ENCODE data around the gene SCN8A.
"Not testable (repeated sequence)": the region's sequence is repeated elsewhere in the genome, so short reads cannot be mapped to it uniquely, and the experiment has no call there.

The SCN8A gene

GRCh38 chr12:51644691-51645090, 53.7 kb downstream of the SCN8A start:
- H3K27me3 ChIP-seq (ENCODE audit: control insufficient read depth, insufficient read depth, low read length); H3K4me1 ChIP-seq (ENCODE audit: control insufficient read depth, low read depth, low read length); H3K4me3 ChIP-seq (ENCODE audit: low read length); H3K9ac ChIP-seq (ENCODE audit: low read length); H3K36me3 ChIP-seq (ENCODE audit: control insufficient read depth, low read depth, low read length); H3K27ac ChIP-seq (ENCODE audit: low read length); H3K9me3 ChIP-seq (ENCODE audit: control insufficient read depth, low read depth, low read length): not testable (repeated sequence)

- Histone ChIP-seq H3K4me1 (ENCODE audit: control insufficient read depth, low read depth, low read length) (no peaks in the 10 kb centered on the region), H3K27ac (ENCODE audit: low read length) (no peak overlapping the region), H3K27me3 (ENCODE audit: control insufficient read depth, insufficient read depth, low read length) (no peaks in the 10 kb centered on the region), H3K36me3 (ENCODE audit: control insufficient read depth, low read depth, low read length) (no peaks in the 10 kb centered on the region), H3K9ac (ENCODE audit: low read length) (no peak overlapping the region), H3K4me3 (ENCODE audit: low read length) (no peak overlapping the region), H3K9me3 (ENCODE audit: control insufficient read depth, low read depth, low read length) (no peaks in the 10 kb centered on the region)
Observed at GRCh38 chr12:51645961-51646360, 54.9 kb downstream of the SCN8A start.

GRCh38 chr12:51647647-51648046, 56.6 kb downstream of the SCN8A start:
- Histone ChIP-seq H3K4me1 (ENCODE audit: control insufficient read depth, low read depth, low read length) (no peaks in the 10 kb centered on the region), H3K9ac (ENCODE audit: low read length) (no peak overlapping the region)

GRCh38 chr12:51653431-51653830, 62.4 kb downstream of the SCN8A start:
- Histone ChIP-seq H3K27ac (ENCODE audit: low read length) (no peak overlapping the region), H3K4me1 (ENCODE audit: control insufficient read depth, low read depth, low read length) (no peaks in the 10 kb centered on the region), H3K36me3 (ENCODE audit: control insufficient read depth, low read depth, low read length) (no peaks in the 10 kb centered on the region), H3K27me3 (ENCODE audit: control insufficient read depth, insufficient read depth, low read length) (no peaks in the 10 kb centered on the region), H3K9ac (ENCODE audit: low read length) (no peak overlapping the region), H3K9me3 (ENCODE audit: control insufficient read depth, low read depth, low read length) (no peaks in the 10 kb centered on the region), H3K4me3 (ENCODE audit: low read length) (no peak overlapping the region)

More at GRCh38 chr12:51647647-51648046, 56.6 kb downstream of the SCN8A start:
- Histone ChIP-seq H3K27me3 (ENCODE audit: control insufficient read depth, insufficient read depth, low read length) (no peaks in the 10 kb centered on the region), H3K27ac (ENCODE audit: low read length) (no peak overlapping the region), H3K9me3 (ENCODE audit: control insufficient read depth, low read depth, low read length) (no peaks in the 10 kb centered on the region), H3K36me3 (ENCODE audit: control insufficient read depth, low read depth, low read length) (no peaks in the 10 kb centered on the region), H3K4me3 (ENCODE audit: low read length) (no peak overlapping the region)

- H3K27me3 ChIP-seq (ENCODE audit: control insufficient read depth, insufficient read depth, low read length): no peaks in the 10 kb centered on the region
- no peak overlapping the region for H3K9ac ChIP-seq (ENCODE audit: low read length)
- no peaks in the 10 kb centered on the region for H3K9me3 ChIP-seq (ENCODE audit: control insufficient read depth, low read depth, low read length)
- no peak overlapping the region for H3K27ac ChIP-seq (ENCODE audit: low read length)
- peaks cover 3% of the 10 kb centered on the region for H3K4me1 ChIP-seq (ENCODE audit: control insufficient read depth, low read depth, low read length)
- H3K4me3 ChIP-seq (ENCODE audit: low read length): no peak overlapping the region
- no peaks in the 10 kb centered on the region for H3K36me3 ChIP-seq (ENCODE audit: control insufficient read depth, low read depth, low read length)
Observed at GRCh38 chr12:51661199-51661598, 70.2 kb downstream of the SCN8A start.

- H3K9ac ChIP-seq (ENCODE audit: low read length): no peak overlapping the region
- H3K27ac ChIP-seq (ENCODE audit: low read length): no peak overlapping the region
- H3K4me3 ChIP-seq (ENCODE audit: low read length): no peak overlapping the region
- no peaks in the 10 kb centered on the region for H3K36me3 ChIP-seq (ENCODE audit: control insufficient read depth, low read depth, low read length)
- no peaks in the 10 kb centered on the region for H3K27me3 ChIP-seq (ENCODE audit: control insufficient read depth, insufficient read depth, low read length)
- peaks cover 9% of the 10 kb centered on the region for H3K4me1 ChIP-seq (ENCODE audit: control insufficient read depth, low read depth, low read length)
- H3K9me3 ChIP-seq (ENCODE audit: control insufficient read depth, low read depth, low read length): no peaks in the 10 kb centered on the region
Observed at GRCh38 chr12:51661836-51662235, 70.8 kb downstream of the SCN8A start.

GRCh38 chr12:51662728-51663154, 71.7 kb downstream of the SCN8A start:
- Histone ChIP-seq H3K36me3 (ENCODE audit: control insufficient read depth, low read depth, low read length) (no peaks in the 10 kb centered on the region), H3K4me3 (ENCODE audit: low read length) (no peak overlapping the region), H3K9ac (ENCODE audit: low read length) (no peak overlapping the region), H3K27me3 (ENCODE audit: control insufficient read depth, insufficient read depth, low read length) (no peaks in the 10 kb centered on the region), H3K27ac (ENCODE audit: low read length) (no peak overlapping the region), H3K9me3 (ENCODE audit: control insufficient read depth, low read depth, low read length) (no peaks in the 10 kb centered on the region), H3K4me1 (ENCODE audit: control insufficient read depth, low read depth, low read length) (peaks cover 9% of the 10 kb centered on the region)

- Histone ChIP-seq H3K27ac (ENCODE audit: low read length) (no peak overlapping the region), H3K27me3 (ENCODE audit: control insufficient read depth, insufficient read depth, low read length) (no peaks in the 10 kb centered on the region), H3K36me3 (ENCODE audit: control insufficient read depth, low read depth, low read length) (no peaks in the 10 kb centered on the region), H3K9ac (ENCODE audit: low read length) (no peak overlapping the region), H3K9me3 (ENCODE audit: control insufficient read depth, low read depth, low read length) (no peaks in the 10 kb centered on the region), H3K4me3 (ENCODE audit: low read length) (no peak overlapping the region), H3K4me1 (ENCODE audit: control insufficient read depth, low read depth, low read length) (peaks cover 9% of the 10 kb centered on the region)
Observed at GRCh38 chr12:51663390-51663789, 72.4 kb downstream of the SCN8A start.

GRCh38 chr12:51666696-51667095, 75.7 kb downstream of the SCN8A start:
- H3K27ac ChIP-seq (ENCODE audit: low read length): peak overlapping the region; percentile 55
- no peaks in the 10 kb centered on the region for H3K27me3 ChIP-seq (ENCODE audit: control insufficient read depth, insufficient read depth, low read length)
- no peaks in the 10 kb centered on the region for H3K9me3 ChIP-seq (ENCODE audit: control insufficient read depth, low read depth, low read length)
- peaks cover 9% of the 10 kb centered on the region for H3K4me1 ChIP-seq (ENCODE audit: control insufficient read depth, low read depth, low read length)
- H3K4me3 ChIP-seq (ENCODE audit: low read length): no peak overlapping the region
- no peak overlapping the region for H3K9ac ChIP-seq (ENCODE audit: low read length)
- H3K36me3 ChIP-seq (ENCODE audit: control insufficient read depth, low read depth, low read length): no peaks in the 10 kb centered on the region

- no peaks in the 10 kb centered on the region for H3K9me3 ChIP-seq (ENCODE audit: control insufficient read depth, low read depth, low read length)
- no peak overlapping the region for H3K4me3 ChIP-seq (ENCODE audit: low read length)
- peaks cover 9% of the 10 kb centered on the region for H3K4me1 ChIP-seq (ENCODE audit: control insufficient read depth, low read depth, low read length)
- no peaks in the 10 kb centered on the region for H3K36me3 ChIP-seq (ENCODE audit: control insufficient read depth, low read depth, low read length)
- no peak overlapping the region for H3K9ac ChIP-seq (ENCODE audit: low read length)
- no peak overlapping the region for H3K27ac ChIP-seq (ENCODE audit: low read length)
- no peaks in the 10 kb centered on the region for H3K27me3 ChIP-seq (ENCODE audit: control insufficient read depth, insufficient read depth, low read length)
Observed at GRCh38 chr12:51667269-51667668, 76.2 kb downstream of the SCN8A start.

- Histone ChIP-seq H3K4me1 (ENCODE audit: control insufficient read depth, low read depth, low read length) (peaks cover 9% of the 10 kb centered on the region), H3K9ac (ENCODE audit: low read length) (no peak overlapping the region), H3K36me3 (ENCODE audit: control insufficient read depth, low read depth, low read length) (no peaks in the 10 kb centered on the region), H3K9me3 (ENCODE audit: control insufficient read depth, low read depth, low read length) (no peaks in the 10 kb centered on the region), H3K27ac (ENCODE audit: low read length) (no peak overlapping the region), H3K27me3 (ENCODE audit: control insufficient read depth, insufficient read depth, low read length) (no peaks in the 10 kb centered on the region), H3K4me3 (ENCODE audit: low read length) (no peak overlapping the region)
Observed at GRCh38 chr12:51669271-51669670, 78.2 kb downstream of the SCN8A start.

GRCh38 chr12:51669996-51670395, 79.0 kb downstream of the SCN8A start:
- H3K4me1 ChIP-seq (ENCODE audit: control insufficient read depth, low read depth, low read length): peaks cover 9% of the 10 kb centered on the region
- no peak overlapping the region for H3K27ac ChIP-seq (ENCODE audit: low read length)
- no peak overlapping the region for H3K4me3 ChIP-seq (ENCODE audit: low read length)
- H3K9me3 ChIP-seq (ENCODE audit: control insufficient read depth, low read depth, low read length): no peaks in the 10 kb centered on the region
- no peaks in the 10 kb centered on the region for H3K36me3 ChIP-seq (ENCODE audit: control insufficient read depth, low read depth, low read length)
- H3K9ac ChIP-seq (ENCODE audit: low read length): no peak overlapping the region
- no peaks in the 10 kb centered on the region for H3K27me3 ChIP-seq (ENCODE audit: control insufficient read depth, insufficient read depth, low read length)

Data from iPS-18a (cell line).